HUDEP-2 (cell line): ENCODE measurements around the gene LAMB4.

Source experiments
- DNase-seq, 76 experiments: peaks; one replicate each; lab custom pipeline; 2025; ENCODE audit not compliant: unreplicated experiment in 76 of 76; lab: John Stamatoyannopoulos, UW

Gene LAMB4

GRCh38 chr7:108143658-108144420, 13.7 kb upstream of the LAMB4 start:
- no peak for DNase-seq

GRCh38 chr7:108142675-108143259, 12.6 kb upstream of the LAMB4 start:
- no peak for DNase-seq

- DNase-seq, result no peak
Measured at GRCh38 chr7:108142180-108142579, 12.0 kb upstream of the LAMB4 start.

GRCh38 chr7:108140671-108141070, 10.5 kb upstream of the LAMB4 start:
- DNase-seq, result no peak

- DNase-seq, result no peak
Measured at GRCh38 chr7:108138911-108139310, 8.8 kb upstream of the LAMB4 start.

- no peak for DNase-seq
Measured at GRCh38 chr7:108137993-108138392, 7.8 kb upstream of the LAMB4 start.

- no peak for DNase-seq
Measured at GRCh38 chr7:108137040-108137439, 6.9 kb upstream of the LAMB4 start.

GRCh38 chr7:108136191-108136688, 6.1 kb upstream of the LAMB4 start:
- DNase-seq, result no peak

GRCh38 chr7:108135446-108136190, 5.5 kb upstream of the LAMB4 start:
- no peak for DNase-seq

- DNase-seq, result no peak
Measured at GRCh38 chr7:108134486-108134885, 4.3 kb upstream of the LAMB4 start.

- no peak for DNase-seq
Measured at GRCh38 chr7:108132551-108133265, 2.5 kb upstream of the LAMB4 start.

GRCh38 chr7:108129018-108129965, 869 bp downstream of the LAMB4 start:
- no peak for DNase-seq

GRCh38 chr7:108128514-108128913, 1.6 kb downstream of the LAMB4 start:
- DNase-seq, result no peak

GRCh38 chr7:108127461-108127860, 2.7 kb downstream of the LAMB4 start:
- DNase-seq, result no peak

GRCh38 chr7:108124820-108125219, 5.3 kb downstream of the LAMB4 start:
- no peak for DNase-seq

GRCh38 chr7:108122181-108122580, 8.0 kb downstream of the LAMB4 start:
- no peak for DNase-seq

GRCh38 chr7:108120933-108121332, 9.2 kb downstream of the LAMB4 start:
- DNase-seq, result no peak

- no peak for DNase-seq
Measured at GRCh38 chr7:108120196-108120595, 10.0 kb downstream of the LAMB4 start.

- no peak for DNase-seq
Measured at GRCh38 chr7:108118959-108119358, 11.2 kb downstream of the LAMB4 start.
